Measurements from ENCODE around the gene LRWD1.
"Not testable (repeated sequence)": the region's sequence is repeated elsewhere in the genome, so short reads cannot be mapped to it uniquely, and the experiment has no call there.

LRWD1 gene

DNA sequence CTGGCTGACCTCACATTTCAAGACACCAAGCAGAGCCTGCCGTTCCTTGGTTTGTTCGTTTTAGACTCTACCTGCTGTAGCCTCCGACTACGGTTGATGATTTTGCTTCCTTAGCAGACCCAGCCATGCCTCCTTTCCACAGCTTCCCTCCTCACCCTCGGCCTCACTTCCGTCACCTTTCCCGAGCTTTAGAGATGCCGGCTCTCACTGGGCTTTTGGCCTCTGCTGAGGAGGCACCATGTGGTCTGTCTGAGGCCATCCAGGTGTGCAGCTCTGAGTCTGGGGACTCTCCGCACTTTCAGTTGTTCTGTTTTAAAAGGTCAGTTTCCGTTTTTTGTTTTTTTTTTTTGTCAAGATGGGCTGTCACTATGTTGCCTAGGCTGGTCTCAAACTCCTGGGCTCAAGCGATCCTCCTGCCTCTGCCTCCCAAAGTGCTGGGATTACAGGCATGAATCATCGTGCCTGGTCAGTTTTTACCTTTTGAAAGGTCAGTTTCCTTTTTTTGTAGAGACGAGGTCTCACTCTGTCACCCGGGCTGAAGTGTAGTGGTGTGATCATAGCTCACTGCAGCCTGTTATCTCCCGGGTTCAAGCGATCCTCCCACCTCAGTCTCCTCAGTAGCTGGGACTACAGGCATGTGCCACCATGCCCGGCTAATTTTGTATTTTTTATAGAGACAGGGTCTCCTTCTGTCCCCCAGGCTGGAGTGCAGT lies 19.7 kb upstream of the LRWD1 start:
- no peak for DNase-seq

DNA sequence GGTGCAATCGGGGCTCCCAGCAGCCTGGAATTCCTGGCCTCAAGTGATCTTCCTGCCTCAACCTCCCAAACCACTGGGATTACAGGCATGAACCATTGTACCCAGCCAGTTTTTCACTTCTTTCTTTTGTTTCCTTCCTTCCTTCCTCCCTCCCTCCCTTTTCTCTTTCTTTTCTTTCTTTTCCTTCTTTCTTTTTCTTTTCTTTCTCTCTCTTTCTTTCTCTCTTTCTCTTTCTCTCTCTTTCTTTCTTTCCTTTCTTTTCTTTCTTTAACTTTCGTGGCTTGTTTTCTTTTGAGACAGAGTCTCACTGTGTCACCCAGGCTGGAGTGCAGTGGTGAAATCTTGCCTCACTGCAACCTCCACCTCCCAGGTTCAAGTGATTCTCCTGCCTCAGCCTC lies 19.1 kb upstream of the LRWD1 start:
- DNase-seq: no peak

DNA sequence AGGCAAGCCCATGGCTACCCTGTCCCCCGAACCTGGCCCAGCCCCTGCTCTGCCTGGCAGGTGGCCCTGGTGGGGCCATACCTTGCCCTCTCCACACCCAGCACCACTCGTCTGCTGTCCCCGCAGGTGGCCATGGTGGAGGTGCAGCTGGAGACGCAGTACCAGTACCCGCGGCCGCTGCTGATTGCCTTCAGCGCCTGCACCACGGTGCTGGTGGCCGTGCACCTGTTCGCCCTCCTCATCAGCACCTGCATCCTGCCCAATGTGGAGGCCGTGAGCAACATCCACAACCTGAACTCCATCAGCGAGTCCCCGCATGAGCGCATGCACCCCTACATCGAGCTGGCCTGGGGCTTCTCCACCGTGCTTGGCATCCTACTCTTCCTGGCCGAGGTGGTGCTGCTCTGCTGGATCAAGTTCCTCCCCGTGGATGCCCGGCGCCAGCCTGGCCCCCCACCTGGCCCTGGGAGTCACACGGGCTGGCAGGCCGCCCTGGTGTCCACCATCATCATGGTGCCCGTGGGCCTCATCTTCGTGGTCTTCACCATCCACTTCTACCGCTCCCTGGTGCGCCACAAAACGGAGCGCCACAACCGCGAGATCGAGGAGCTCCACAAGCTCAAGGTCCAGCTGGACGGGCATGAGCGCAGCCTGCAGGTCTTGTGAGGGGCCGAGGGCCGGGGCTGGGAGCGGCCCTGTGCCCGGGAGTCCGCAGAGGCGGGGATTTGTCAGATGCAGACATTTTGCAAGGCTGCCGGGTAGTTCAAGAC lies 18.2 kb upstream of the LRWD1 start:
- DNase-seq: no peak

DNA sequence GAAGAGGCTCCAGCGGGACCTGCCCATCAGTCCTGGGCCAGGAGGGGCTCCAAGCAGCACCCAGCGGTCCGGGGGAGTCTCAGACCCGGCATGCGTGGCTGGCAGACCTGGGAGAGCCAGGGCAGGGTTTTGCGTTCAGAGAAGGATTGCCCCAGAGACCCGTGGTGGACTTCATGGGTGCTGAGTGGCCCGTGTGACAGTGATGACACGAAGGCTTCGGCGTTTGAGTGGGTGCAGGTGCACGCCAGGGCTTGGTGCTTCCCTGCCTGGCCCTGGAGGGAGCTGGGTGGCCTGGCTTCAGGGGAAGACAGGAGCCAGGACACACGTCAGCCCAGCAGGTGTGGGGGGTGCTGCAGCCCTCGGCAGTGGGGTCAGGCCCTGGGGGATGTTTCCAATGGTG lies 17.5 kb upstream of the LRWD1 start:
- DNase-seq: no peak

DNA sequence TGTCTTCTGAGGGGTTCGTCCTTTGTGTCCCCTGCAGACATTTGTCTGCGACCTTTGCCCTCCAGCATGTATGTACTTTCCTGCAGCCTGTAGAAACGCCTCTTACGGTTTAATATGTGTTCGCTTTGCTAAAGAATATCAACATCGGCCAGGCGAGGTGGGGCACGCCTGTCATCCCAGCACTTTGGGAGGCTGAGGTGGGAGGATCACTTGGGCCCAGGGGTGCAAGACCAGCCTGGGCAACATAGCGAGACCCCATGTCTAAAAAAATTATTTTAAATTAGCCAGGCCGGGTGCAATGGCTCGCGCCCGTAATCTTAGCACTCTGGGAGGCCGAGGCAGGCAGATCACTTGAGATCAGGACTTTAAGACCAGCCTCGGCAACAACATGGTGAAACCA lies 15.6 kb upstream of the LRWD1 start:
- no peak for DNase-seq

DNA sequence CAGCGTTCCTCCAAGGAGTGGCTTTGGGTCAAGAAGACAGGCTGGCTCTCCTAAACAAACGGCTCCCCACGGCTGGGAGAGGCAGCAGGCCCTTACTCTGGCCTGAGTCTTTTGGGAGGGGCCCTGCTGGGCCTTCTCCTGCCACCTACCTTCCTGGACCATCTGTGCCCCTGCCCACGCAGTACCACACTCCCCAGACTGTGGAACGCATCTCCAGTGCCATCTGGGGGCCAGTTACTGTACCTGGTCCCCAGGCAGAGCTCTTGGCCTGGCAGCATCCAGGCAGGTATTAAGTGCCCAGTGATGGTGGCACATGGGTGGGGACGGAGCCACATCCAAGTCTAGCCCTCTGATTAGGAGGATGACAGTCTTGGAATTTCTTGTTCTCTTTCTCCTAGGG lies 14.5 kb upstream of the LRWD1 start:
- DNase-seq: no peak

DNA sequence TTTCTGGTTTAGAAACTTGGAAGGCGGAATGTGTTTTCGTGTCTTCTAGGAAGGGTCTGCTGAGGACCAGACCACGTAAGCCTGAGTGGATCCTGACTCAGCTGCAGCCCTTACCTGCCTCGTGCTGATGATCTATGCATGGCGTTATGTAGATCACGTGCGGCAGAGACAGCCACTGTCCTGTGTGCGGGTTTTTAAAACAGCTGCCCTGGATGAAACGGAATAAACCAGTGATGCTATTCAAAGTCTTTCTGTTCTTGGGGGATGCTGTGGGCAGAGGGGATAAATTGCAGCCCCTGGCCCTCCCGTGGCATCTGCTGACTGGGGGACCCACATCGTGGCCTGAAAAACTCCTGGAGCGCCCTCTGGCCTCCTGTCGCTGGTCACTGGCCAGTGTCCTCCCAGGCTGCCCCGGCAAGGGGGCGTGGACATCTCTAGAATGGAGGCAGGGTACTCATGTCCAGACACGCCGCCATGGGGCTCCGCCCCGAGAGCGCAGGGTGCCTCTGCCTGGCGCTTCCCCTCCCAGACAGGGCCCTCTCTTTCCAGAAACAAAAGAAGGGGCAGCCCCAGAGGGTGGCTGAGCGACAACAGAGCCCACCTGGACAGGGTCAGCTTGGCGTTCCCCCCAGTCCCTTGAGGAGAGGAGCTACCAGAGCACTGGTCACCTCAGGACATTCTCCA lies 13.3 kb upstream of the LRWD1 start:
- no peak for DNase-seq

DNA sequence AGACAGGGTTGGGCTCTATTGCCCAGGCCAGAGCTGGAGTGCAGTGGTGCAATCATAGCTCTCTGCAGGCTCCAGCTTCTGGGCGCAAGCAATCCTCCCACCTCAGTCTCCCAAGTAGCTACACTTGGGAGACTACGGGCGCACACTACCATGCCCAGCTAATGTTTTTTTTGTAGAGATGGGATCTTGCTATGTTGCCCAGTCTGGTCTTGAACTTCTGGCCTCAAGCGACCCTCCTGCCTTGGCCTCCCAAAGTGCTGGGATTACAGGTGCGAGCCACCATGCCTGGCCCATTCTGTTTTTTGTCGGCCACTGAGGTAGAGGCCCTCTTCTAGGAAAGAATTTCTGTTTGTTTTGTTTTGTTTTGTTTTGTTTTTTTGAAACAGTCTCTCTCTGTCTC lies 12.3 kb upstream of the LRWD1 start:
- DNase-seq: no peak

DNA sequence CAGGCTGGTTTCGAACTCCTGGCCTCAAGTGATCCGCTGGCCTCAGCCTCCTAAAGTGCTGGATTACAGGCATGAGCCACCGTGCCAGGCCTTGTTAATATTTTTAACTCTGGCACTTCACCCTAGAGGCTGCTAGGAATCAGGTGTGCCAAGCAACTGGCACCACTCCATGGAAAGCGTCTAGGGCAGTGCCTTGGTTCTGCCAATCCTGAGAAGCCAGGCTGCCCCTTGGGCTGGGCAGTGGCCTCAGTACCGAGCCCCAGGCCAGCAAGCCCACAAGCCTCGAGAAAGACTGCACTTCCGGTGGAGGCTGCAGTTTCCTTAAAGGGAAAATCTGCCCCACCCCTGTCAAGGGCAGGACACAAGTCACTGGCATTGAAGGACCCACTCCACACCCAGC lies 11.5 kb upstream of the LRWD1 start:
- DNase-seq: no peak

DNA sequence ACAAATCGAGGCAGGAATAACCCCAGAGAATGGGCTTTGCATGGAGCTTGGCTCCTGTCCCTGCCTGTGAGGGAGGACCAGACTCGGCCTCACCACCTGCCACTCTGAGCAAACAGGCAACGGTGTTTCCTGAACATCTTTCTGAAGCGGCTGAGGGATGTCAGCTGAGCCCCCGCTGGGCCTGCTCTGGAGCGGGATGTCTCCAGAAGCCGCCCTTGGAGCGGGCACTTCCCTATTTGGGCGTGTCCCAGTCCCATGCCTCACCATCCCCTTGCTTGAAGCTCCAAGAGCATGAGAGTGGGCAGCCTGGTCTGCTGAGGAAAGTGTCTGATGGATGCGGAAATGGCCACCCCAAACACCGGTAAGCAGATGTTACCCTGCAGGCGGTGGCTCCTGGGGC lies 10.3 kb upstream of the LRWD1 start:
- no peak for DNase-seq

DNA sequence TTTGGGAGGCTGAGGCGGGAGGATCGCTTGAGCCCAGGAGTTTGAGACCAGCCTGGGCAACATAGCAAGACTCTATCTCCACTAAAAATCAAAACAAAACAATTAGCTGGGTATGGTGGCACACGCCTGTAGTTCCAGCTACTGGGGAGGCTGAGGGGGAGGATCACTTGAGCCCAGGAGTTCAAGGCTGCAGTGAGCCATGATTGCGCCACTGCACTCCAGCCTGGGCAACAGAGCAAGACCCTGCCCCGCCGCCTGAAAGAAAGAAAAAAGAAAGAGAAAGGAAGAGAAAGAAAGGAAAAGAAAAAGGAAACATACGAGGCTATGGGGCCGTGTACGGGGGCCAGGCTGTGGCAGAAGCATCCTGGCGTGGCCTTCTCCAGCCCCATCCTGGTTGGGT lies 9.9 kb upstream of the LRWD1 start:
- DNase-seq: not testable (repeated sequence)

DNA sequence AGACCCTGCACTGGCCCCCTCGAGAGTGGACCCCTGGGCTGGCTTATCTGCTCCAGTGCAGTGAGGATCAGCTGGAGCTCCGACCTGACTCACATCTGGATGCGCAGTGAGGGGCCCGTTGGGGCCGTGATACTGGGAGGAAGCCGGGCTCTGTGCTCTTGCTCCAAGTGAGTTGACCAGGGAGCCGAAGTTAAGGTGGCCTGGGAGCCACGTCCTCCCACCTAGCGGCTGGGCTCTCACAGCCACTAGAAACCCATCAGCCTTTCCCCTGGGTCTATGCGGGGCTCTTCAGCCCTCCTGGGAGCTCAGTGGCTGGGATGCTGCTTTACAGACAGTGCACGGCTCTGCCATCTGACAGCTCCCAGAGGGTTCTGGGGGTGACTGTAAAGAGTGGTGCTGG lies 9.2 kb upstream of the LRWD1 start:
- no peak for DNase-seq

DNA sequence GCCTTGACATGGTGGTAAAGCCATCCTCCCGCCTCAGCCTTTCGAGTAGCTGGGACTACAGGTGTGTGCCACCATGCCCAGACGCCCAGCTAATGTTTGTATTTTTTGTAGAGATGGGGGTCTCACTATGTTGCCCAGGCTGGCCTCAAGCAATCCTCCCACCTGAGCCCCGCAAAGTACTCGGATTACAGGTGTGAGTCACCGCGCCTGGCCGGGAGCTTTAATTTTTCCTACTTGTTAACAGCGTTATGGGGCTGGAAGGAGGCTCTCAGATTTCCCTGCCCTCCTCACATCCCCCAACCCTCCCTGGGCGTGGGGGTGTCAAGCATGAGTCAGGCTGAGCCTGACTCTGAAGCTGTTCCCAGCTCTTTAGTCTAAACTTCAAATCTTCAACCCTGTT lies 8.5 kb upstream of the LRWD1 start:
- no peak for DNase-seq

DNA sequence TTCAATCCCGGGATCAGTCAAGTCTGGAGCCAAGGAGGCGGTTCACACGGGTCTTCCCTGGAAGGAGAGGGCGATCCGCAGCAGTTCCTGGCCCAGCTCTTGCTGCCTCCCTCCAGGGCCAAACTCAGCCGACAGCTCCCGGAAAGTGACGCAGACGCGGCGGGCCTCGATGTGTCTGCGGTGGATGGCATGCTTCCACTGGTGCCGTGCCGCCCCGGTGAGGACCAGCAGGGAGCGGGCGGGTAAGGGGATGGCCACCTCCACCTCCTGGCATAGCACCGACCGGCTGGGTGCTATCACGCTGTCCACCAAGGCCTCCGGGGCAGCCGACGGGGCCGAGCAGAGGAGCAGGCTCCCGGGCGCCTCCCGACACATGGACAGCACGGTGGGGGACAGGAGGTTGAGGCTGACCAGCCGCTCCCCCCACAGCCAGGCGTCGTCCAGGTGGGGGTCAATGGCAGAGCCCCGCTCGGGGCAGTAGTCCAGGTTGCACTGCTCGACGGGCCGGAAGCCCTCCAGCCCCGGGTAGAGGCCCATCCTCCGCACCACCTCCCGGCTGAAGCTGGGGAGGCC lies 7.3 kb upstream of the LRWD1 start:
- DNase-seq: no peak

DNA sequence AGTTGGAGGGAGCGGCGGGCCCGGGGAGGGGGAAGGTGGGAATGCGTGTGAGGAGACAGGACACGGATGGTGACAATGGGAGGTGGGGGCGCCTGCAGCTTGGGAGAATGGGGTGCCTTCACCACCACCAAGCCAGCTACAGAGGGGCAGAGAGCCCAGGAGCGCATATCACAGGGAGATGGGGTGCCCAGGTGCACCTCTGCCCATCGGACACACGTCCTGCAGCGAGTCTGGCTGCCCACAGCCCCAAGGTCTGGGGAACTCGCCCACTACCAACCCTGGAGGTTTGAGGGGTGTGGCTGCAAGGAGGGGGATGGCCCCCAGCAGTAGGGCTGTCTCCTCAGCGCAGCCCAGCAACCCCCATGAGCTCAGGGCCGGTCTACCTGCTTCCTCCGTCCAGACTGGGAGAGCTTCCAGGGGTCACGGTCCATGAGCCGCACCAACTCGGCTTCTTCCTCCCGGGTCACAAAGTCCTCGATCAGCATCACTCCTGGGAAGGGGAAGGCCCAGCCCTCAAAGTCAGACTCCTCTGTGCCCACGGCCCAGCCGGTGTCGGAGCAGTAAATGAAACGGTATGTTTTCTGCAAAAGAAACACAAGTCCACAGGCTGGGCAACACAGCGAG lies 5.5 kb upstream of the LRWD1 start:
- DNase-seq: no peak

DNA sequence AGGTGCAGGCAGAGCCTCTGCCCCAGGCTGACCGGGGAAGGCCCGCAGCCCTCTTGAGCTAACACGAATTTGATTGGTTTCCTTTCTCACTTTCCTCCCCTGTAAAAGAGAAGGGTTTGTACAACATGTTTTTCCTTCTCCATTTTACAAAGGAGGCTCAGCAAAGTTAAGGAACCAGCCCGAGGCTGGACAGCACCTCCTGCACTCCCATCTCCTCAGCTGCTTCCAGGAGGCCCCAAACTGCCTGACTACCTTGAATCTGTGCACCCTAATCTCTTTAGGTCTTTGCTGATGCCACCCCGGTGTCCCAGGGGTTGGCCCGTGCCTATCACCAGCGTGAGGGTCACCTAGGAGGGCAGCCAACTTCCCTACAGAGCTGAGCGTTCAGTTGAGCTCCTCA lies 4.3 kb upstream of the LRWD1 start:
- DNase-seq: no peak

DNA sequence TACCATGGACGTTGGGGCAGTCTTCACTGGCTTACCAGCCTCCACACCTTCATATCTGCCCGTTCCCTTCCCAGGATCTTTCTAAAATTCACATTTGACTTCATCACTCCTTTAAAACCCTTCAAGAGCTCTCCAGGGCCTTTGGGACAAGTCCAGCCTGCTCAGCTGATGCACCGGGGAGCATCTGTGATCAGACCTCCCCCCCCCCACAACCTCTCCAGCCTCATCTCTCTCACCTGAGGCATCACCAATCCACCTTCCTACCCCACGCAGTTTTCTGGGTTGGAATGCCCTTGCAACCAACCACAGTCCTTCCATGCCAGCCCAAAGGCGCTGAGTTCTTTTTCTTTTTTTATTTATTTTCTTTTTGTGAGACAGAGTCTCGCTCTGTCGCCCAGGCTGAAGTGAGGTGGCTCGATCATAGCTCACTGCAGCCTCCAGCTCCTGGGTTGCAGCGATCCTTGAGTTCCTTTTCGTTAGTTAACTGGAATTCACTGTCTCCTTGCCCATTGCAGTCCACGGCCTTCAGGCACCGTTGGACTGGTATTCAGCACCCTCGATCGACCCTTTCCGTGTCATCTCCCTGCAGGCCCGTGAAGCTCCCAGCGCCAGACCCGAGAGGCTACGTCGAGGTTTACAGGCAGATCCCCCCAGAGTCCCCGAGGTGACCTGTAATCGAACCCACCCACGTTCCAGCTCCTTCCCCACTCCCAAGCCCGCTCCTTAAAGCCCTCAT lies 775 bp upstream of the LRWD1 start:
- peak in 1 of 2 experiments; percentile 28 for DNase-seq

DNA sequence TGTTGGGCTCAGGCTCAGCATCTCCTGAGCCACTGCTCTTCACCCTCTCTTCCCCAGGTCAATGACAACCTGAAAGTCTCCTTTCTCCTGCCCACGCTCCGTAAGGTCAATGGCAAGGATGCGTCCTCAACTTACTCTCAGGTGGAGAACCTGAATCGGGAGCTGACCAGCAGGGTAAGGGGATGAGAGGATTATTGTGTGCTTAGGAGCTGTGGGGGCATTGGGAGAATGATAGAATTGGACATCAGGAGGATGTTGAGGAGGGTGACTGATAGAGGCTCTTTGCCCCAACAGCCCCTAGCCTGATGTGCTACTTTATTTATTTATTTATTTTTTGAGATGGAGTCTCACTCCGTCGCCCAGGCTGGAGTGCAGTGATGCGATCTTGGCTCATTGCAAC lies 1.3 kb downstream of the LRWD1 start:
- DNase-seq: no peak

DNA sequence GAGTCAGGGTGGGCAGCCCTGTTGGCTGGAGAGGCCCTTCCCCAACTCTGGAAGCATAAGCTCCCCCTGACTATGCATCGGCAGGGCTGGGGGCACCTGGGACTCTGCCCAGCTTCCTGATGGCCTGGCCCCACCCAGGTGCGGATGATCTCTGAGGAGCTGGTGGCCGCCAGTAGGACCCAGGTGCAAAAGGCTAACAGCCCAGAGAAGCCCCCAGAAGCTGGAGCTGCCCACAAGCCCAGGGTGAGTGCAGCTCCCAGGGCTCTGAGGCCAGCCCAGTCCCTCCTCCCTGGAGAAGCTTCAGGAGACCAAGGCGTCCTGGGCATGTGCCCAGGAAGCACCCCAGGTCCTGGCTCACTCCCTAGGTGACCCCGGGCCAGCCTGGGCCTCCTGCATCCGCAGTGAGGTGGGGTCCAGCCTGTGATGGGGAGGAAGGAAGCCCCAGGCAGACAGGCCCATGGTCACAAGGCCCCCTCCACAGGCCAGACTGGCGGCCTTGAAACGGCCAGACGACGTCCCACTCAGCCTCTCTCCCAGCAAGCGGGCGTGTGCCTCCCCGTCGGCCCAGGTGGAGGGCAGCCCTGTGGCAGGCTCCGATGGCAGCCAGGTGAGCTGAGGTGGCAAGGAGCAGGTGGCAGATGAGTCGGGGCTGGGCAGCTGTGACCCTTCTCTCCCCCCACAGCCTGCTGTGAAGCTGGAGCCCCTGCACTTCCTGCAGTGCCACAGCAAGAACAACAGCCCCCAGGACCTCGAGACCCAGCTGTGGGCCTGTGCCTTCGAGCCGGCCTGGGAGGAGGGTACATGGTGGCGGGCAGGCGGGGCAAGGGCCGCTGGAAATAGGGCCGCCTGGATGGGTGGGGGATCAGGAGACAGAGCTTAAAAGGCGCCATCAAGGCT lies 3.0 kb downstream of the LRWD1 start:
- DNase-seq: no peak

DNA sequence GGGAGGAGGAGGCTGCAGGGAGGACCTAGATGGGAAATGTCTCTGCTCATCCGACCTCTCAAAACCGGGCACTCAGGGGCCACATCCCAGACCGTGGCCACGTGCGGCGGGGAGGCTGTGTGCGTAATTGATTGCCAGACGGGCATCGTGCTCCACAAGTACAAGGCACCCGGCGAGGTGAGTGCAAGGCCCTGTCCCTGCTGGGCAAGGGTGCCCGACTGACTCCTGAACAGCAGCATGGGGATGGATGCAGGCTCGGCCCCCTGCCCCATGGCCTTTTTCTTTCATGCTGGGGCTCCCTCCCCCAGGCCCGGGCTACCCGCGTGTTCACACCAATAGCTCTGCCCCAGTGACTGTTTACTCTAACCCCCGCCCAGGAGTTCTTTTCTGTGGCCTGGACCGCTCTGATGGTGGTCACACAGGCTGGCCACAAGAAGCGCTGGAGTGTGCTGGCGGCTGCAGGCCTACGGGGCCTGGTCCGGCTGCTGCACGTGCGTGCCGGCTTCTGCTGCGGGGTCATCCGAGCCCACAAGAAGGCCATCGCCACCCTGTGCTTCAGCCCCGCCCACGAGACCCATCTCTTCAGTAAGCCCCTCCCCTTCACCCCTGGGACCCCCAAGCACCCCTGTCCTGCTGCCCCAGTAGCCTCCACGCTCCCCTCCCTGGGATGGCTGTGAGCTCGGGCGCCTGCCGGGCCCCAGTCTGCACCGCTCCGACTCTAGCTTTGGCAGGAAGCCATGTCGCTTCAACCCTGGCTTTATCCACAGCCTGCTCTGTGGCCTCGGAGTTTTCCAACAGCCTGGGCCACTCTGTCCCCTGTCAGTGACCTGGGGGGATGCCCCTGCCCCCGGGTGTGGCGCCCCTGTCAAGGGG lies 3.9 kb downstream of the LRWD1 start:
- no peak for DNase-seq

Measured in Kasumi-1 (cell line).